ENCODE results near the gene IGSF6. TPM values are rescaled to one million over a fixed set of nuclear protein-coding genes. Genes with fewer than 3 reads are reported as not detected.
"Not testable (repeated sequence)": the region's sequence is repeated elsewhere in the genome, so short reads cannot be mapped to it uniquely, and the experiment has no call there.

IGSF6 gene
- total RNA-seq, 1 donor from 2014 or later = not detected

GRCh38 chr16:21654466-21654865 is 2.1 kb upstream of the IGSF6 start:
- DNase-seq (ENCODE audit: low read depth, low spot score) = no peak

GRCh38 chr16:21653571-21653970 is 1.2 kb upstream of the IGSF6 start:
- DNase-seq (ENCODE audit: low read depth, low spot score) = no peak

GRCh38 chr16:21651515-21651914 is 893 bp downstream of the IGSF6 start:
- DNase-seq (ENCODE audit: low read depth, low spot score) = no peak

- DNase-seq (ENCODE audit: low read depth, low spot score) = no peak
Observed at GRCh38 chr16:21650521-21650920, 1.9 kb downstream of the IGSF6 start.

- not testable (repeated sequence) for DNase-seq (ENCODE audit: low read depth, low spot score)
Observed at GRCh38 chr16:21649826-21650406, 2.5 kb downstream of the IGSF6 start.

- DNase-seq (ENCODE audit: low read depth, low spot score) = no peak
Observed at GRCh38 chr16:21647562-21648164, 4.7 kb downstream of the IGSF6 start.

- no peak for DNase-seq (ENCODE audit: low read depth, low spot score)
Observed at GRCh38 chr16:21646721-21647561, 5.5 kb downstream of the IGSF6 start.

- no peak for DNase-seq (ENCODE audit: low read depth, low spot score)
Observed at GRCh38 chr16:21646091-21646490, 6.3 kb downstream of the IGSF6 start.

- DNase-seq (ENCODE audit: low read depth, low spot score) = no peak
Observed at GRCh38 chr16:21645261-21645721, 7.1 kb downstream of the IGSF6 start.

- DNase-seq (ENCODE audit: low read depth, low spot score) = no peak
Observed at GRCh38 chr16:21644674-21645073, 7.7 kb downstream of the IGSF6 start.

GRCh38 chr16:21643785-21644184 is 8.6 kb downstream of the IGSF6 start:
- DNase-seq (ENCODE audit: low read depth, low spot score) = no peak

- DNase-seq (ENCODE audit: low read depth, low spot score) = no peak
Observed at GRCh38 chr16:21642861-21643260, 9.5 kb downstream of the IGSF6 start.

GRCh38 chr16:21641916-21642315 is 10.5 kb downstream of the IGSF6 start:
- no peak for DNase-seq (ENCODE audit: low read depth, low spot score)

GRCh38 chr16:21639493-21639892 is 12.9 kb downstream of the IGSF6 start:
- no peak for DNase-seq (ENCODE audit: low read depth, low spot score)

- DNase-seq (ENCODE audit: low read depth, low spot score) = no peak
Observed at GRCh38 chr16:21638573-21638975, 13.8 kb downstream of the IGSF6 start.

- DNase-seq (ENCODE audit: low read depth, low spot score) = no peak
Observed at GRCh38 chr16:21637032-21637968, 15.1 kb downstream of the IGSF6 start.

- DNase-seq (ENCODE audit: low read depth, low spot score) = not testable (repeated sequence)
Observed at GRCh38 chr16:21635694-21636093, 16.7 kb downstream of the IGSF6 start.

GRCh38 chr16:21634216-21634615 is 18.2 kb downstream of the IGSF6 start:
- no peak for DNase-seq (ENCODE audit: low read depth, low spot score)

GRCh38 chr16:21631951-21632575 is 20.3 kb downstream of the IGSF6 start:
- DNase-seq (ENCODE audit: low read depth, low spot score) = not testable (repeated sequence)

- DNase-seq (ENCODE audit: low read depth, low spot score) = not testable (repeated sequence)
Observed at GRCh38 chr16:21631376-21631775, 21.0 kb downstream of the IGSF6 start.

- DNase-seq (ENCODE audit: low read depth, low spot score) = not testable (repeated sequence)
Observed at GRCh38 chr16:21630866-21631265, 21.5 kb downstream of the IGSF6 start.

Measured in pulmonary artery endothelial cell (primary cell).